ENCODE measurements around the gene LARGE1. TPM values are rescaled to one million over a fixed set of nuclear protein-coding genes. Genes with fewer than 3 reads are reported as not detected.

The LARGE1 gene
- total and polyA plus RNA-seq, 2 of the 8 experiments (the other 6 are each of a cell fraction or from before 2014, with no cell fraction given) = 43.7 to 83.0 TPM

DNA sequence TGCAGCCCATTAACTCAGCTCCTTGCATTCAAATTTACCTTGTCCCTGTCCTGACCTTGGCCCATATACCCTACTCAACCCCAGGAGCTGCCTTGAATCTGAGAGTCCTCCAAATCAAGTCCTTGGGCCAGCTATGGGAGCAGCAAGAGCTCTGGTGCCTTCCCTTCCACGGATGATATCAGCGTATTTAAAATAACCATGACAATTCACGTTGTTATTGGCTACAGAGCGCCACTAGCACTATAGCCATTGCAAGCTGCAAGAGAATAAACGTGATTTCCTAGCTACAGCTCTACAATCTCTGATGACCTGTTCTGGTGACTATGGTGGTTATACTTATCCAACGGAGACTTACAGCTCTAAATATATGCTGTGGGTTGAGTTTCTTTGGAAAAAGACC is 357.8 kb downstream of the LARGE1 start:
- ChIA-PET POLR2A (ENCODE audit: partially characterized antibody) (interaction anchor here (1.6 kb wide), 1 partner anchor 10 kb away, joined by 6 read pairs; no protein-coding TSS in a partner anchor), CTCF (ENCODE audit: partially characterized antibody) (interaction anchor here (0.8 to 3.4 kb wide), 5 partner anchors 9 to 65 kb away, joined by 3 to 12 read pairs (median 3); no protein-coding TSS in a partner anchor)
- no peak overlapping the region for H2BK20ac ChIP-seq (ENCODE audit: low read length)
- H3K9me3 ChIP-seq (ENCODE audit: insufficient read depth in 2 of 2, low read depth in 1 of 2, low read length in 1 of 2) = no peaks in the 10 kb centered on the region
- no peak overlapping the region for H3K9ac ChIP-seq (replicated peaks in 1 of 4; ENCODE audit: extremely low read depth in 1 of 4, low read depth in 3 of 4, low read length in 3 of 4)
- H3K79me2 ChIP-seq (ENCODE audit: control insufficient read depth in 1 of 2, insufficient read depth in 2 of 2, low read length in 2 of 2) = peaks cover 0 to 7% of the 10 kb centered on the region in 2 experiments; a peak in 1 of 4 replicates
- no peak overlapping the region for H4K8ac ChIP-seq (ENCODE audit: extremely low read depth, insufficient read depth, low read length)
- FAIRE-seq (no peak), DNase-seq (ENCODE audit: low read depth in 1 of 2, low spot score in 2 of 2) (no peak)
- H3K23me2 ChIP-seq (ENCODE audit: low read depth, low read length) = no peaks in the 10 kb centered on the region
- H3K79me1 ChIP-seq (ENCODE audit: low read depth, low read length) = peaks cover 2% of the 10 kb centered on the region; the same call in 1 of the 2 replicates
- H4K5ac ChIP-seq (ENCODE audit: insufficient read length, low read depth, low read length) = no peak overlapping the region
- H4K20me1 ChIP-seq (replicated peaks in 1 of 2; ENCODE audit: control insufficient read depth in 1 of 2, insufficient read depth in 2 of 2, low read length in 2 of 2) = peaks cover 1 to 5% of the 10 kb centered on the region in 2 experiments
- H2AFZ ChIP-seq (ENCODE audit: low read length) = no peak overlapping the region
- H3K23ac ChIP-seq (ENCODE audit: insufficient read length) = no peak overlapping the region
- H3K14ac ChIP-seq (ENCODE audit: insufficient read length) = no peak overlapping the region
- no peak overlapping the region for H2BK15ac ChIP-seq (ENCODE audit: low read length)
- H3K18ac ChIP-seq (ENCODE audit: extremely low read depth, low read length) = no peak overlapping the region
- no peaks in the 10 kb centered on the region for H3K27me3 ChIP-seq (replicated peaks in 1 of 4; ENCODE audit: control insufficient read depth in 3 of 4, extremely low read depth in 1 of 4, insufficient read depth in 3 of 4, low read length in 3 of 4)
- H3K56ac ChIP-seq (replicated peaks; ENCODE audit: insufficient read length, low read depth, low read length) = no peak overlapping the region
- H3K4me1 ChIP-seq (replicated peaks in 1 of 4; ENCODE audit: control insufficient read depth in 3 of 4, insufficient read depth in 4 of 4, low read length in 3 of 4) = peaks cover 0 to 4% (median 1%) of the 10 kb centered on the region in 4 experiments; a peak in 3 of 7 replicates
- no peak overlapping the region for H2AK5ac ChIP-seq (ENCODE audit: low read depth, low read length)
- no peak overlapping the region for H2BK12ac ChIP-seq (ENCODE audit: low read depth, low read length)
- no peak overlapping the region for H3K4ac ChIP-seq (replicated peaks; ENCODE audit: insufficient read length, low read depth, low read length)
- H3K4me3 ChIP-seq (ENCODE audit: extremely low read depth in 1 of 4, insufficient read depth in 2 of 4, low read depth in 3 of 4, low read length in 4 of 4) = no peak overlapping the region
- H2BK120ac ChIP-seq (replicated peaks; ENCODE audit: low read depth, low read length) = no peak overlapping the region
- H3K36me3 ChIP-seq (ENCODE audit: control insufficient read depth in 2 of 4, insufficient read depth in 4 of 4, low read length in 3 of 4) = no peaks in the 10 kb centered on the region; a peak in 1 of 8 replicates
- H3K27ac ChIP-seq (ENCODE audit: low read depth, low read length) = no peak overlapping the region
- no peak overlapping the region for H2BK5ac ChIP-seq (ENCODE audit: low read depth, low read length)
- 79% methylated on average over 6 of the region's 6 CpGs; no CpG with 5 or more reads in 1 of the 2 experiments for WGBS, 2 experiments (ENCODE audit: extremely low coverage in 1 of 2, insufficient coverage in 1 of 2, insufficient read length in 1 of 2, insufficient replicate concordance in 2 of 2, low coverage in 1 of 2, low lambda C conversion rate in 2 of 2, missing lambda C conversion rate in 1 of 2)
- no peak overlapping the region for H4K91ac ChIP-seq (replicated peaks; ENCODE audit: insufficient read length, low read length)
- no peak overlapping the region for H3K4me2 ChIP-seq (ENCODE audit: insufficient read depth in 1 of 2, low read depth in 2 of 2, low read length in 2 of 2)
- TF ChIP-seq PHF8 (conservative IDR thresholded peaks at IDR 0.05; ENCODE audit: low read depth, low read length) (no peak), CBX8 (IDR thresholded peaks at IDR 0.05; ENCODE audit: borderline replicate concordance, low read depth, low read length) (no peak), NANOG (IDR thresholded peaks at IDR 0.05; ENCODE audit: insufficient read depth, low read depth, low read length, poor library complexity, severe bottlenecking) (no peak), RNF2 (IDR thresholded peaks at IDR 0.05; ENCODE audit: borderline replicate concordance, low read depth, low read length, missing control alignments, poor library complexity, severe bottlenecking) (no peak), POLR2A (IDR thresholded peaks at IDR 0.05; ENCODE audit: control extremely low read depth in 1 of 2, low read depth in 2 of 2, low read length in 2 of 2) (no peak), ZNF274 (IDR thresholded peaks at IDR 0.05; ENCODE audit: borderline replicate concordance, extremely low read depth, low read length) (no peak), SIN3A (conservative IDR thresholded peaks at IDR 0.05 in 1 of 2, IDR thresholded peaks at IDR 0.05 in 1 of 2; ENCODE audit: low read depth in 1 of 2, low read length in 2 of 2) (no peak), YY1 (IDR thresholded peaks at IDR 0.05; ENCODE audit: low read depth, low read length) (no peak), BCL11A (IDR thresholded peaks at IDR 0.05; ENCODE audit: low read depth in 2 of 2, low read length in 2 of 2) (no peak), CEBPB (IDR thresholded peaks at IDR 0.05; ENCODE audit: low read depth, low read length) (no peak)
- TF ChIP-seq, protein P1, sequence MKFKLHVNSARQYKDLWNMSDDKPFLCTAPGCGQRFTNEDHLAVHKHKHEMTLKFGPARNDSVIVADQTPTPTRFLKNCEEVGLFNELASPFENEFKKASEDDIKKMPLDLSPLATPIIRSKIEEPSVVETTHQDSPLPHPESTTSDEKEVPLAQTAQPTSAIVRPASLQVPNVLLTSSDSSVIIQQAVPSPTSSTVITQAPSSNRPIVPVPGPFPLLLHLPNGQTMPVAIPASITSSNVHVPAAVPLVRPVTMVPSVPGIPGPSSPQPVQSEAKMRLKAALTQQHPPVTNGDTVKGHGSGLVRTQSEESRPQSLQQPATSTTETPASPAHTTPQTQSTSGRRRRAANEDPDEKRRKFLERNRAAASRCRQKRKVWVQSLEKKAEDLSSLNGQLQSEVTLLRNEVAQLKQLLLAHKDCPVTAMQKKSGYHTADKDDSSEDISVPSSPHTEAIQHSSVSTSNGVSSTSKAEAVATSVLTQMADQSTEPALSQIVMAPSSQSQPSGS (IDR thresholded peaks at IDR 0.05; ENCODE audit: low read length) = no peak
